Ishikawa (cell line): Measurements from ENCODE around the gene TNS1.

Experiments used
- CEBPB ChIP-seq: IDR thresholded peaks from 2 replicates; pipeline ENCODE4 v1.6.1; 2012
- EP300 ChIP-seq: IDR thresholded peaks from 2 replicates; pipeline ENCODE4 v1.6.1; 2012; ENCODE audit warnings: borderline replicate concordance
- TF ChIP-seq, protein P1 (sequence below): IDR thresholded peaks from 2 replicates; pipeline ENCODE4 v1.6.1; 2012

DNA sequence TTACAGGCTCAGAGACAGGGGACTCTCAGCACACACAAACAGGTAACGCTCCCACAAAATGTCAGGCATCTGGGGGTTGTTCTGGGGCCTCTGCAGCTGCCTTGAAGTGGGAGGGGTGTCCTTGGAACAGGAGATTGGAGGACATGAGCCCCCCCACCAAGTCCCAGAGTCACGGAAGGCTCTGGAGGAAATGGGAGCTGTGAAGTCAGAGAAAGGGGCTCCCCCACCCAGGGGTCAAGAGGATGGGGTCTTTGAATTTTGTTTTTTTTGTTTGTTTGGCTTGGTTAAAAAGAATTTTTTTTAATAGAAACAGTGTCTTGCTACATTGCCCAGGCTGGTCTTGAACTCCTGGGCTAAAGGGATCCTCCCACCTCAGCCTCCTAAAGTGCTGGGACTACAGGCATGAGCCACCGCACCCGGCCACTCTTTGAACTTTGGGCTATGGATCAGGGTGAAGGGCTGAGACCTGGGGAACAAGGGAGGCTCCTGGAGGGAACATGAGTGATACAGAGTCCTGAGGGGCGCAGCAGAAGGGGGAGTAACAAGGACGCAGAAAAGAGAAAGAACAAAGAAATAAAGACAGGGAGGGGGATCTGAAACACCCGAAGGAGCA is 46.8 kb downstream of the TNS1 start:
- TF ChIP-seq, protein P1, sequence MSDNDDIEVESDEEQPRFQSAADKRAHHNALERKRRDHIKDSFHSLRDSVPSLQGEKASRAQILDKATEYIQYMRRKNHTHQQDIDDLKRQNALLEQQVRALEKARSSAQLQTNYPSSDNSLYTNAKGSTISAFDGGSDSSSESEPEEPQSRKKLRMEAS = no peak
- no peak for TF ChIP-seq EP300
- TF ChIP-seq CEBPB = no peak
